GM12892 (cell line): ENCODE results near the gene TNFRSF8.

ENCODE experiments used
- DNase-seq: peaks from one replicate; pipeline ENCODE4 v3.0.0; 2011; ENCODE audit not compliant: insufficient read length
- FAIRE-seq: peaks from 2 replicates; lab custom pipeline; 2011; peaks lifted over from hg19 to GRCh38; lab: Jason Lieb, UNC
- POLR2A ChIP-seq: IDR thresholded peaks from 2 replicates; pipeline ENCODE4 v1.6.1; 2011; ENCODE audit warnings: low read depth, low read length, control low read depth
- POLR2AphosphoS5 ChIP-seq: IDR thresholded peaks from 2 replicates; pipeline ENCODE4 v1.6.1; 2011; ENCODE audit warnings: low read depth, low read length, control low read depth
- TAF1 ChIP-seq: IDR thresholded peaks from 2 replicates; pipeline ENCODE4 v1.6.1; 2011; ENCODE audit warnings: low read depth, mild to moderate bottlenecking, control low read depth, low read length, borderline replicate concordance

Gene TNFRSF8

GRCh38 chr1:12046749-12047119, 16.4 kb upstream of the TNFRSF8 start:
- DNase-seq (no peak), FAIRE-seq (no peak)
- TF ChIP-seq POLR2A (no peak), POLR2AphosphoS5 (no peak), TAF1 (no peak)

GRCh38 chr1:12047120-12047876, 15.8 kb upstream of the TNFRSF8 start:
- DNase-seq (no peak), FAIRE-seq (peak; percentile 99)
- TF ChIP-seq POLR2A (peak; percentile 72; the same call in 1 of the 2 replicates), POLR2AphosphoS5 (peak; percentile 57; the same call in 1 of the 2 replicates), TAF1 (no peak)

- FAIRE-seq (peak; percentile 64), DNase-seq (no peak)
- TF ChIP-seq POLR2AphosphoS5 (no peak), POLR2A (no peak), TAF1 (no peak)
Observed at GRCh38 chr1:12048372-12048771, 14.7 kb upstream of the TNFRSF8 start.

GRCh38 chr1:12049616-12050015, 13.5 kb upstream of the TNFRSF8 start:
- TF ChIP-seq TAF1 (no peak), POLR2AphosphoS5 (no peak), POLR2A (no peak)
- no peak for DNase-seq
- FAIRE-seq, result peak; percentile 58

- no peak for TF ChIP-seq POLR2AphosphoS5
- TF ChIP-seq TAF1, result no peak
- TF ChIP-seq POLR2A, result no peak
- FAIRE-seq, result peak; percentile 48
- no peak for DNase-seq
Observed at GRCh38 chr1:12051361-12051760, 11.7 kb upstream of the TNFRSF8 start.

GRCh38 chr1:12052008-12052573, 11.0 kb upstream of the TNFRSF8 start:
- FAIRE-seq (peak; percentile 100), DNase-seq (peak; percentile 65)
- TF ChIP-seq POLR2AphosphoS5, result peak; percentile 76
- TF ChIP-seq POLR2A, result peak; percentile 73; the same call in 1 of the 2 replicates
- TF ChIP-seq TAF1, result 0 out of 2 replicates have a peak, but pooled peaks have one; percentile 17

GRCh38 chr1:12052997-12053686, 10.0 kb upstream of the TNFRSF8 start:
- TF ChIP-seq POLR2A (peak; percentile 24; the same call in 1 of the 2 replicates), POLR2AphosphoS5 (no peak), TAF1 (0 out of 2 replicates have a peak, but pooled peaks have one; percentile 34)
- FAIRE-seq (no peak), DNase-seq (no peak)

GRCh38 chr1:12053752-12054548, 9.2 kb upstream of the TNFRSF8 start:
- TF ChIP-seq POLR2A (no peak), TAF1 (0 out of 2 replicates have a peak, but pooled peaks have one; percentile 5)
- FAIRE-seq, result peak; percentile 88
- DNase-seq, result no peak

GRCh38 chr1:12055259-12055658, 7.8 kb upstream of the TNFRSF8 start:
- no peak for DNase-seq
- TF ChIP-seq TAF1, result no peak
- no peak for TF ChIP-seq POLR2A
- no peak for TF ChIP-seq POLR2AphosphoS5
- FAIRE-seq, result no peak

GRCh38 chr1:12056331-12056841, 6.7 kb upstream of the TNFRSF8 start:
- FAIRE-seq (peak; percentile 90), DNase-seq (no peak)
- TF ChIP-seq POLR2AphosphoS5, result no peak
- no peak for TF ChIP-seq POLR2A

- peak; percentile 93 for FAIRE-seq
- TF ChIP-seq POLR2A (no peak), TAF1 (no peak), POLR2AphosphoS5 (no peak)
Observed at GRCh38 chr1:12057382-12057781, 5.7 kb upstream of the TNFRSF8 start.

More at GRCh38 chr1:12057382-12057781, 5.7 kb upstream of the TNFRSF8 start:
- DNase-seq, result no peak
